WTC11 (cell line): ENCODE data around the gene ALG14. TPM values are rescaled to one million over a fixed set of nuclear protein-coding genes. Genes with fewer than 3 reads are reported as not detected.

Experiments used
- ATAC-seq: fragments of 200-7000 bp; cut with Tn5 transposase; 2 replicates; pipeline ENCODE4 v1.10.0; 2021; ENCODE audit warnings: mild to moderate bottlenecking, moderate library complexity
- CTCF ChIA-PET: fragments of 300-600 bp; sonication (Branson Sonifier 250); formaldehyde crosslinking; loops from one replicate; lab custom pipeline; 2021; ENCODE audit warnings: antibody characterized with exemption; lab: Charles Lee
- POLR2A ChIA-PET: fragments of 350-600 bp; sonication (Branson Sonifier 250); formaldehyde crosslinking; loops from one replicate; lab custom pipeline; 2021; ENCODE audit warnings: antibody characterized with exemption; lab: Charles Lee
- DNase-seq: peaks from one replicate; pipeline ENCODE4 v3.0.0; 2021; ENCODE audit warnings: low spot score
- H3K27ac Mint-ChIP-seq: 2 replicates; pipeline ENCODE4 v1.8.0; 2021; ENCODE audit warnings: mixed read lengths
- H3K27me3 Mint-ChIP-seq: 2 replicates; pipeline ENCODE4 v1.8.0; 2021; ENCODE audit warnings: low read depth, mild to moderate bottlenecking, moderate library complexity, mixed read lengths
- H3K36me3 Mint-ChIP-seq: 2 replicates; pipeline ENCODE4 v1.8.0; 2021; ENCODE audit warnings: mixed read lengths
- H3K4me1 Mint-ChIP-seq: 2 replicates; pipeline ENCODE4 v1.8.0; 2022; ENCODE audit warnings: mixed read lengths
- H3K4me3 Mint-ChIP-seq: 2 replicates; pipeline ENCODE4 v1.8.0; 2021; ENCODE audit warnings: mild to moderate bottlenecking, moderate library complexity, mixed read lengths
- H3K9me3 Mint-ChIP-seq: 2 replicates; pipeline ENCODE4 v1.8.0; 2021; ENCODE audit warnings: mixed read lengths
- AR ChIP-seq: fragments of 250-450 bp; sonication (Bioruptor Pico); IDR thresholded peaks from 2 replicates; pipeline ENCODE4 v1.9.0; 2021; ENCODE audit warnings: mild to moderate bottlenecking
- CREB1 ChIP-seq: sonication (generic); formaldehyde crosslinking; IDR thresholded peaks from 2 replicates; pipeline ENCODE4 v1.8.0; 2023; ENCODE audit warnings: mild to moderate bottlenecking, missing genetic modification reagents
- FOXK1 ChIP-seq: sonication (generic); formaldehyde crosslinking; IDR thresholded peaks from 2 replicates; pipeline ENCODE4 v1.8.0; 2022; ENCODE audit warnings: mild to moderate bottlenecking, moderate library complexity, missing genetic modification reagents
- FOXP1 ChIP-seq: sonication (generic); formaldehyde crosslinking; IDR thresholded peaks from 2 replicates; pipeline ENCODE4 v1.8.0; 2022; ENCODE audit warnings: missing genetic modification reagents, mild to moderate bottlenecking, moderate library complexity, borderline replicate concordance
- GRHL2 ChIP-seq: fragments of 250-450 bp; sonication (Bioruptor Pico); IDR thresholded peaks from 2 replicates; pipeline ENCODE4 v1.8.0; 2022; ENCODE audit warnings: mild to moderate bottlenecking, moderate library complexity; ENCODE audit not compliant: insufficient replicate concordance, severe bottlenecking
- ZNF263 ChIP-seq: sonication (generic); formaldehyde crosslinking; IDR thresholded peaks from 2 replicates; pipeline ENCODE4 v1.8.1; 2022; ENCODE audit warnings: low read depth, mild to moderate bottlenecking, moderate library complexity, missing genetic modification reagents
- ZNF532 ChIP-seq: fragments of 250-450 bp; sonication (Bioruptor Pico); IDR thresholded peaks from 2 replicates; pipeline ENCODE4 v1.9.0; 2021; ENCODE audit warnings: mild to moderate bottlenecking, borderline replicate concordance
- ZSCAN18 ChIP-seq: fragments of 250-450 bp; sonication (Bioruptor Pico); IDR thresholded peaks from 2 replicates; pipeline ENCODE4 v2.1.2; 2022; ENCODE audit warnings: mild to moderate bottlenecking, moderate library complexity
- total RNA-seq: library from RNA; stranded (reverse); gene quantifications from 3 replicates; pipeline ENCODE4 v1.2.3, GENCODE V29; 2021
- TF ChIP-seq, protein P1 (sequence below): fragments of 250-450 bp; sonication (Bioruptor Pico); IDR thresholded peaks from 2 replicates; pipeline ENCODE4 v1.8.0; 2021; ENCODE audit warnings: mild to moderate bottlenecking
- TF ChIP-seq, protein P2 (sequence below): sonication (generic); formaldehyde crosslinking; IDR thresholded peaks from 2 replicates; pipeline ENCODE4 v1.8.1; 2023; ENCODE audit warnings: mild to moderate bottlenecking, moderate library complexity, missing genetic modification reagents
- TF ChIP-seq, protein P3 (sequence below): fragments of 250-450 bp; sonication (Bioruptor Pico); conservative IDR thresholded peaks from 2 replicates; pipeline ENCODE4 v1.9.0; 2021; ENCODE audit warnings: mild to moderate bottlenecking
- TF ChIP-seq, protein P4 (sequence below): sonication (generic); formaldehyde crosslinking; IDR thresholded peaks from 2 replicates; pipeline ENCODE4 v1.8.0; 2022; ENCODE audit warnings: mild to moderate bottlenecking, missing genetic modification reagents
- TF ChIP-seq, protein P5 (sequence below): sonication (generic); formaldehyde crosslinking; IDR thresholded peaks from 2 replicates; pipeline ENCODE4 v1.8.0; 2023; ENCODE audit warnings: missing genetic modification reagents

The ALG14 gene
- total RNA-seq, 1 experiment from 2014 or later = 2.3 TPM

DNA sequence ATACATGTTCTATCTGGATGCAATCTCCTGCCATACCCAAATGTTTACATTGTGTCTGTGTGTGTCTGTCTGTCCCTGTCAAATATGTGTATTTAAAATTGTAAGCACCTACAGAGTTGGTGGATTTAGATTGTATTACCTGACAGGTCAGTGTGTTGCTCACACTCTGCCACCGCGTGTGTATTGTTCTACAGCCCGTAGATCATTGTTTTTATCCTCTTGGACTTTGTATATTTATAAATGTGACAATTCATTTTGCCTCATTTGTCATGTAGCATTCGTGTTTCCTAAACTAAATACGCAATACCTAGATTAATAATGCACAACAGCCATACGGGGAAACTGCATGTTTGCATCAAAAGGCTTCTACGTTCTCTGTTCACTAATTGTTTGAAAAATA lies 634 bp downstream of the ALG14 start:
- DNase-seq (no peak), ATAC-seq (no peak)
- H3K4me3 Mint-ChIP-seq = peak overlapping the region; percentile 97
- peaks cover 2% of the 10 kb centered on the region; the same call in 1 of the 2 replicates for H3K27me3 Mint-ChIP-seq
- no peaks in the 10 kb centered on the region for H3K36me3 Mint-ChIP-seq
- CTCF ChIA-PET = interaction anchor here (1.2 to 3.8 kb wide), 2 partner anchors 29 to 162 kb away, joined by 9 to 44 read pairs; partner anchors contain the start of gene RWDD3
- TF ChIP-seq FOXK1 (CRISPR knock-in tag) (no peak), ZSCAN18 (CRISPR knock-in tag) (no peak), FOXP1 (CRISPR knock-in tag) (no peak), CREB1 (CRISPR knock-in tag) (no peak), AR (CRISPR knock-in tag) (no peak), ZNF263 (no peak), ZNF532 (CRISPR knock-in tag) (no peak), GRHL2 (no peak)
- TF ChIP-seq, protein P1, sequence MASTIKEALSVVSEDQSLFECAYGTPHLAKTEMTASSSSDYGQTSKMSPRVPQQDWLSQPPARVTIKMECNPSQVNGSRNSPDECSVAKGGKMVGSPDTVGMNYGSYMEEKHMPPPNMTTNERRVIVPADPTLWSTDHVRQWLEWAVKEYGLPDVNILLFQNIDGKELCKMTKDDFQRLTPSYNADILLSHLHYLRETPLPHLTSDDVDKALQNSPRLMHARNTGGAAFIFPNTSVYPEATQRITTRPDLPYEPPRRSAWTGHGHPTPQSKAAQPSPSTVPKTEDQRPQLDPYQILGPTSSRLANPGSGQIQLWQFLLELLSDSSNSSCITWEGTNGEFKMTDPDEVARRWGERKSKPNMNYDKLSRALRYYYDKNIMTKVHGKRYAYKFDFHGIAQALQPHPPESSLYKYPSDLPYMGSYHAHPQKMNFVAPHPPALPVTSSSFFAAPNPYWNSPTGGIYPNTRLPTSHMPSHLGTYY = no peak
- TF ChIP-seq, protein P2, sequence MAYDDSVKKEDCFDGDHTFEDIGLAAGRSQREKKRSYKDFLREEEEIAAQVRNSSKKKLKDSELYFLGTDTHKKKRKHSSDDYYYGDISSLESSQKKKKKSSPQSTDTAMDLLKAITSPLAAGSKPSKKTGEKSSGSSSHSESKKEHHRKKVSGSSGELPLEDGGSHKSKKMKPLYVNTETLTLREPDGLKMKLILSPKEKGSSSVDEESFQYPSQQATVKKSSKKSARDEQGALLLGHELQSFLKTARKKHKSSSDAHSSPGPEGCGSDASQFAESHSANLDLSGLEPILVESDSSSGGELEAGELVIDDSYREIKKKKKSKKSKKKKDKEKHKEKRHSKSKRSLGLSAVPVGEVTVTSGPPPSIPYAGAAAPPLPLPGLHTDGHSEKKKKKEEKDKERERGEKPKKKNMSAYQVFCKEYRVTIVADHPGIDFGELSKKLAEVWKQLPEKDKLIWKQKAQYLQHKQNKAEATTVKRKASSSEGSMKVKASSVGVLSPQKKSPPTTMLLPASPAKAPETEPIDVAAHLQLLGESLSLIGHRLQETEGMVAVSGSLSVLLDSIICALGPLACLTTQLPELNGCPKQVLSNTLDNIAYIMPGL = no peak
- TF ChIP-seq, protein P3, sequence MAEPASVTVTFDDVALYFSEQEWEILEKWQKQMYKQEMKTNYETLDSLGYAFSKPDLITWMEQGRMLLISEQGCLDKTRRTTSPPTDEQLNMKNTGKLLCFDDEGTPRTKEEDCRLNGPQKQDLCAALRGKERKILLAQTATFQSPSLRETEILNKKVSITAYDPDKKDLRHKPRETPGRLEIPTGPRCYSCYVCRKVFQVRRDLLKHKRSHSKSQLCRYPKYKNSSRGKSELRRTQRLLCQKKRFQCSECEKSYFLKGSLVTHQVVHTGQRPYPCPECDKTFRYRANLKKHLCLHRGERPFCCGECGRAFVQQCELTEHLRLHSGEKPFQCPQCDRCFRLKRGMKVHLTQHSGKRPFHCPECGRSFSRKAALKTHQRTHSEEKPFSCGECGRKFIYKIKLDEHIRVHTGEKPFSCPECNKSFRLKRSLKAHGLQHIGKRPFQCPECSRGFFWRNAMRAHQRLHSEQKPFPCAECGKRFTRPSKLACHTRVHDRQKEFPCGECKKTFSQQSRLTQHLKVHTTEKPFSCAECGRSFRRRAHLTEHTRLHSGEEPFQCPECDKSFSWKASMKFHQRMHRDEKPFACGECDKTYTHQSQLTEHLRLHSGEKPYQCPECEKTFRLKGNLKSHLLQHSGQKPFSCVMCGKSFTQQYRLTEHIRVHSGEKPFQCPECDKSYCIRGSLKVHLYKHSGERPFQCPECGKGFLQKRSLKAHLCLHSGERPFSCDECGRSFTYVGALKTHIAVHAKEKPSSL (CRISPR knock-in tag) = no peak
- TF ChIP-seq, protein P4, sequence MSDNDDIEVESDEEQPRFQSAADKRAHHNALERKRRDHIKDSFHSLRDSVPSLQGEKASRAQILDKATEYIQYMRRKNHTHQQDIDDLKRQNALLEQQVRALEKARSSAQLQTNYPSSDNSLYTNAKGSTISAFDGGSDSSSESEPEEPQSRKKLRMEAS = no peak
- TF ChIP-seq, protein P5, sequence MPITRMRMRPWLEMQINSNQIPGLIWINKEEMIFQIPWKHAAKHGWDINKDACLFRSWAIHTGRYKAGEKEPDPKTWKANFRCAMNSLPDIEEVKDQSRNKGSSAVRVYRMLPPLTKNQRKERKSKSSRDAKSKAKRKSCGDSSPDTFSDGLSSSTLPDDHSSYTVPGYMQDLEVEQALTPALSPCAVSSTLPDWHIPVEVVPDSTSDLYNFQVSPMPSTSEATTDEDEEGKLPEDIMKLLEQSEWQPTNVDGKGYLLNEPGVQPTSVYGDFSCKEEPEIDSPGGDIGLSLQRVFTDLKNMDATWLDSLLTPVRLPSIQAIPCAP = no peak
- H3K9me3 Mint-ChIP-seq = no peaks in the 10 kb centered on the region
- H3K27ac Mint-ChIP-seq = peak overlapping the region; percentile 16; the same call in 1 of the 2 replicates
- peaks cover 9% of the 10 kb centered on the region for H3K4me1 Mint-ChIP-seq
- POLR2A ChIA-PET = no interaction called here
